Gastrocnemius medialis (tissue), 4 donors: Measurements from ENCODE around the gene UBALD2. TPM values are rescaled to one million over a fixed set of nuclear protein-coding genes. Genes with fewer than 3 reads are reported as not detected.

Experiments
- ATAC-seq, 2 donors: fragments of 150-250 bp; one replicate each; pipeline ENCODE4 v1.9.1; 2016
- DNase-seq, 2 donors: peaks; one replicate each; pipeline ENCODE4 v3.0.0-alpha.2; 2019
- H3K27ac ChIP-seq, 4 donors: fragments of 200-600 bp; sonication (generic); 1 replicate in 1 of 4; 2 replicates in 3 of 4; pipeline ENCODE4 v1.5.1; 2016 to 2018; ENCODE audit warnings: mild to moderate bottlenecking in 2 of 4, moderate library complexity in 1 of 4
- H3K27me3 ChIP-seq, 3 donors: fragments of 200-600 bp; sonication (generic) in 2 of 3; 1 replicate in 1 of 3; 2 replicates in 2 of 3; pipeline versions ENCODE4 v1.5.1 to v1.6.0; 2016 to 2019; ENCODE audit warnings: mild to moderate bottlenecking in 1 of 3, moderate library complexity in 1 of 3
- H3K36me3 ChIP-seq, 2 donors: fragments of 200-600 bp; sonication (generic) in 1 of 2; one replicate each; pipeline ENCODE4 v1.5.1; 2017 to 2018
- H3K4me1 ChIP-seq, 2 donors: fragments of 200-600 bp; sonication (generic) in 1 of 2; one replicate each; pipeline ENCODE4 v1.5.1; 2016 to 2017; ENCODE audit warnings: mild to moderate bottlenecking in 2 of 2
- H3K4me3 ChIP-seq, 4 donors: fragments of 200-600 bp; sonication (generic) in 3 of 4; 1 replicate in 1 of 4; 2 replicates in 3 of 4; pipeline ENCODE4 v1.5.1; 2016 to 2019; ENCODE audit warnings: mild to moderate bottlenecking in 2 of 4
- H3K9me3 ChIP-seq, 3 donors: fragments of 200-600 bp; sonication (generic) in 2 of 3; 1 replicate in 1 of 3; 2 replicates in 2 of 3; pipeline ENCODE4 v1.5.1; 2016 to 2019
- POLR2A ChIP-seq, 2 donors: fragments of 450-650 bp; IDR thresholded peaks; one replicate each; pipeline ENCODE4 v1.6.1; 2017; ENCODE audit warnings: antibody characterized with exemption in 2 of 2, mild to moderate bottlenecking in 2 of 2, moderate library complexity in 2 of 2
- in situ Hi-C, 4 donors: fragments of 200-750 bp; cut with MboI; loops; one replicate each; pipeline versions ENCODE4 v1.15.0 to v1.8.0; 2017; ENCODE audit warnings: low sequenced_read_pairs in 4 of 4
- intact Hi-C: fragments of 100-400 bp; cut with DNase I; formaldehyde crosslinking; loops from one replicate; pipeline ENCODE4 v1.15.1; 2023; ENCODE audit warnings: low total_unique reads
- total RNA-seq, 4 donors: library from RNA; depleted of rRNA; stranded (reverse); fragments of >200 nt; gene quantifications; one replicate each; pipeline versions ENCODE4 v1.1.0 to v1.2.3, GENCODE V29; 2016
- TF ChIP-seq, protein P1 (sequence below), 5 experiments: fragments of 450-650 bp in 3 of 5; fragments of 200-600 bp in 2 of 5; sonication (generic) in 2 of 5; IDR thresholded peaks in 4 of 5; conservative IDR thresholded peaks in 1 of 5; 1 replicate in 4 of 5; 2 replicates in 1 of 5; pipeline ENCODE4 v1.5.1; 2016 to 2019; ENCODE audit warnings: antibody characterized with exemption in 5 of 5, mild to moderate bottlenecking in 3 of 5, moderate library complexity in 3 of 5

Gene UBALD2
- total RNA-seq, 4 donors from 2014 or later = 28.9 to 151 (median 52.2) TPM

- peak overlapping the region; percentile 2 to 41 (median 26) for H3K4me3 ChIP-seq
- ATAC-seq (no peak), DNase-seq (no peak)
- no peaks in the 10 kb centered on the region for H3K27me3 ChIP-seq
- no peak for TF ChIP-seq POLR2A (IDR thresholded peaks at IDR 0.05)
- TF ChIP-seq, protein P1, sequence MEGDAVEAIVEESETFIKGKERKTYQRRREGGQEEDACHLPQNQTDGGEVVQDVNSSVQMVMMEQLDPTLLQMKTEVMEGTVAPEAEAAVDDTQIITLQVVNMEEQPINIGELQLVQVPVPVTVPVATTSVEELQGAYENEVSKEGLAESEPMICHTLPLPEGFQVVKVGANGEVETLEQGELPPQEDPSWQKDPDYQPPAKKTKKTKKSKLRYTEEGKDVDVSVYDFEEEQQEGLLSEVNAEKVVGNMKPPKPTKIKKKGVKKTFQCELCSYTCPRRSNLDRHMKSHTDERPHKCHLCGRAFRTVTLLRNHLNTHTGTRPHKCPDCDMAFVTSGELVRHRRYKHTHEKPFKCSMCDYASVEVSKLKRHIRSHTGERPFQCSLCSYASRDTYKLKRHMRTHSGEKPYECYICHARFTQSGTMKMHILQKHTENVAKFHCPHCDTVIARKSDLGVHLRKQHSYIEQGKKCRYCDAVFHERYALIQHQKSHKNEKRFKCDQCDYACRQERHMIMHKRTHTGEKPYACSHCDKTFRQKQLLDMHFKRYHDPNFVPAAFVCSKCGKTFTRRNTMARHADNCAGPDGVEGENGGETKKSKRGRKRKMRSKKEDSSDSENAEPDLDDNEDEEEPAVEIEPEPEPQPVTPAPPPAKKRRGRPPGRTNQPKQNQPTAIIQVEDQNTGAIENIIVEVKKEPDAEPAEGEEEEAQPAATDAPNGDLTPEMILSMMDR (IDR thresholded peaks at IDR 0.05 in 4 of 5, conservative IDR thresholded peaks at IDR 0.05 in 1 of 5) = no peak
- peak overlapping the region; percentile 90 to 98 (median 95) for H3K27ac ChIP-seq
- no peaks in the 10 kb centered on the region for H3K9me3 ChIP-seq
- H3K36me3 ChIP-seq = no peaks in the 10 kb centered on the region
- intact Hi-C loops (no loop called here), in situ Hi-C loops (no loop called here)
- peaks cover 57 to 61% of the 10 kb centered on the region in 2 donors for H3K4me1 ChIP-seq
Observed at GRCh38 chr17:76271669-76272540, 6.8 kb downstream of the UBALD2 start.

DNA sequence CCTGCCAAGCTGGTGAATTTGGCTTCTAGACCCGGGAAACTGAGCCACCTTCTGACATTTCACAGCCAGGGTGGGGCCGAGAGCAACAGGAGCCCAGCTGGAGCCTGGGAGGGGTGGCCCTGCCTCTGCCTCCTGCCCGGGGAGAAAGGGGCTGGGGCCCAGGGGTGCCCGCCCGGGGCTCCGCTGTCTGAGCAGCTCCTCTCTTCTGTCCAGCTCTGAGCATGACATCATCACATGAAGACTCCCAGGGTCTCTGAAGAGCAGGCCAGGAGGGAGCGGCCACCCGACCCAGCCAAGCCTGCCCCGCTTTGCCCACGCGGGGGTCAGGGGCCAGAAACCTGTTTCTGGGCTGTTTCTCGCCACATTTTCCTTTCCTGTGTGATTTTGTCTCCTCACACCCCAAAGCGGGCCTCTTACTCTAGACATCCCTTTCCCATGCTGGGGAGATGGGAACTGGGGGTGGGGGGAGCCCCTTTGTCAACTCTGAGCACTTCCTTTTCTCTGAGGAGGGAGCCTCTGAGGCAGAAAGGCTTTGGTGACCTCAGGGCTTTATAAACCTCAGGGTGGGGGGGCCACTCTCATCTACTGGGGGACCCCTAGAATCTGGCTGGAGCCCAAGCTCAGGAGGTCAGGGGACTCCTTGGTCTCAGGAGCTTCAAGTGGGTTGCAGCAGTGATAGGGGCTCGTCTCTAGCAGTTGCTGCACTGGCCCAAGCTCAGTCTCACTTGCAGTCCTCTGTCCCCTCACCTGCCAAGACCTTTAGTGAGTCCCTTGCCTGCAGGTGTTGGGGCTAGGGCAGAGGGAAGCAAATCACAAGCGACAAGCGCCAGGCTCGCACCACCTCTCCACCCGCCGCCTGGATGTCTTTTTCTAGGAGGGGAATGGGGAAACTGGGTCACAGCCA lies 7.6 kb downstream of the UBALD2 start:
- in situ Hi-C loops = no loop called here
- TF ChIP-seq, protein P1 (IDR thresholded peaks at IDR 0.05 in 4 of 5, conservative IDR thresholded peaks at IDR 0.05 in 1 of 5) = no peak
- no peak for TF ChIP-seq POLR2A (IDR thresholded peaks at IDR 0.05)
- Histone ChIP-seq H3K36me3 (no peaks in the 10 kb centered on the region), H3K27ac (peak overlapping the region; percentile 90 to 98 (median 95)), H3K4me3 (peak overlapping the region in 2 of 4 donors; percentile 37 to 41), H3K27me3 (no peaks in the 10 kb centered on the region), H3K4me1 (peaks cover 48 to 53% of the 10 kb centered on the region in 2 donors), H3K9me3 (no peaks in the 10 kb centered on the region)
- peak in 1 of 2 donors; percentile 64 for DNase-seq
- no peak for ATAC-seq
- intact Hi-C loops = no loop called here

DNA sequence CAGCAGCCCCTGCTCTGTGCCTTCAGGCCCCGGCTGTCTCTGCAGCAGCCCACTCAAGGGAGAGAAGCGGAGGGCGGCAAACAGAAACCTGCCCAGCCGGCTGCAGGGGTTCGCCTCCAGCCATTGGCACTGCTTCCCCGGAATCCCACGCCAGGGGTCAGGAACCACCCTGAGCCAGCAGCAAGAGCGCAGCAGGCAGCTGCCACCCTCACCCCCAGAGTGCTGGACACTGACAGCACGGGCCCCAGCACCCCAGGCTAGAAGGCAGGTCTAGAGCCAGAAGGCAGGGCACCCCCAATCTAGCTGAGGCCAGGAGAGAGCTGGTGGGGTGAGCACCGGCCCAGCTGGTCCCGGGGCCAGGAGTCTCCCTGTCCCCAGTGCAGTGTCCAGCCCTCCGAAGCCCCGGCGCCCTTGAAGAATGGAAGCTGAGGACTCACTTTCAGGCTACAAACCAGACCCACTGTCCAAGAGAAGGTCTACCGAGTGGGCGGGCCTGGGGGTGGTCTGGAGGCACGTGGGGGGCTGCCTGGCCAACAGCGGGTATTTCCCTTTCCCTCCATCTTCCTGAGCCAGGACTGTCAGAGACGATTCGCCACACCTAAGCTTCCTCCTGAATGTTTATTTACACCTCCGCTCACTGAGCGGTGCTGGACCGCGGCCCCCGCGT lies 8.4 kb downstream of the UBALD2 start:
- no peak overlapping the region for H3K4me3 ChIP-seq
- H3K36me3 ChIP-seq = no peaks in the 10 kb centered on the region
- ATAC-seq (no peak), DNase-seq (no peak)
- H3K27me3 ChIP-seq = no peaks in the 10 kb centered on the region
- intact Hi-C loops = no loop called here
- peaks cover 40 to 45% of the 10 kb centered on the region in 2 donors for H3K4me1 ChIP-seq
- no peaks in the 10 kb centered on the region for H3K9me3 ChIP-seq
- TF ChIP-seq, protein P1 (IDR thresholded peaks at IDR 0.05 in 4 of 5, conservative IDR thresholded peaks at IDR 0.05 in 1 of 5) = no peak
- no peak for TF ChIP-seq POLR2A (IDR thresholded peaks at IDR 0.05)
- peak overlapping the region; percentile 90 to 98 (median 95) for H3K27ac ChIP-seq
- in situ Hi-C loops = no loop called here

DNA sequence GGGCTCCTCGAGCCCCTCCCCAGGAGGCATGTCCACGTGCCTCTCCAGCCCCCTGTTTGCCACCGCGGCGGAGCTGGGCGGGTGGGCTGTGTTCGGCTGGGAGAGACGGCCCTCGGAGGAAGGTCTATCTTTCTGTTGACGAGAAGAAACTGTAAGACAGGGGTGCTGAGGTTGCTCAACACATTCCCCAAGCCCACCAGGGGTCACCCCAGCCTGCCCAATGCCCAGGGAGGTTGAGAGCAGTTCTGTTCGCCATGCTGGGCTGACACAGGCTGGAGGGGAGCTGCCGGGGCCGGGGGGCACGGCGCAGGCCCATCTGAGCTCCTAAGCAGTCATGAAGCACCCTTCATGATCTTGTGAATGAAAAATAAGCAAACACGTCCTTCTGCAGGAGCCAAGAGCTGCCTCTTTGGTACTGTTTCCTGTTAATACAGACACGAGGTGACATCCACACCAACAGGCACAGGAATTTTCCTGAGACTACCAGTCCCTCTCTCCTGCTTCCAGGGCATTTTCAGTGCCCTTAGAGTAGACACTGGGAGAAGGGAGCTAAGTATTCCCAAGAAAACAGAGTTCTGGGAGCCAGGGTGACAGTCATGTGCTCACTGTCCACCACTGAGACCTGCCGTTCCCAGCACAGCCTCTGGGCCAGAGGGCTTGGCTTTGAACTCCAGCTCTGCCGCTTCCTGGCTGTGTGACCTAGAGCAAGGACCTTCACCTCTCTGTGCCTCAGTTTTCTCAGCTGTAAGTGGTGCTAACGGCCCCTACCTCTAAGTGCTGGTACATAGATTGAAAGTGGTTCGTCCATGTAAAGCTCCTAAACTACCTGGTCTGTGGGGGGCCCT lies 9.2 kb downstream of the UBALD2 start:
- in situ Hi-C loops = no loop called here
- no peaks in the 10 kb centered on the region for H3K9me3 ChIP-seq
- no peak for TF ChIP-seq POLR2A (IDR thresholded peaks at IDR 0.05)
- TF ChIP-seq, protein P1 (IDR thresholded peaks at IDR 0.05 in 4 of 5, conservative IDR thresholded peaks at IDR 0.05 in 1 of 5) = no peak
- ATAC-seq (no peak), DNase-seq (no peak)
- H3K27ac ChIP-seq = peak overlapping the region; percentile 90 to 98 (median 95)
- intact Hi-C loops = no loop called here
- H3K27me3 ChIP-seq = no peaks in the 10 kb centered on the region
- H3K36me3 ChIP-seq = no peaks in the 10 kb centered on the region
- no peak overlapping the region for H3K4me3 ChIP-seq
- peaks cover 38 to 43% of the 10 kb centered on the region in 2 donors for H3K4me1 ChIP-seq
